Panc1 (cell line): ENCODE measurements around the gene ELL2. TPM values are rescaled to one million over a fixed set of nuclear protein-coding genes. Genes with fewer than 3 reads are reported as not detected.

Experiments
- ATAC-seq: fragments of 200-7000 bp; cut with Tn5 transposase; 2 replicates; pipeline ENCODE4 v1.9.1; 2020; ENCODE audit warnings: mild to moderate bottlenecking, moderate library complexity
- BruUV-seq: library from RNA; stranded (reverse); fragments of 400-500 nt; replicated peaks from 2 replicates; lab custom pipeline; 2021; lab: Mats Ljungman, UMichigan
- CTCF ChIA-PET: fragments of 300-600 bp; sonication (Branson Sonifier 250); formaldehyde crosslinking; loops from one replicate; lab custom pipeline; 2022; ENCODE audit warnings: antibody characterized with exemption; lab: Charles Lee
- POLR2A ChIA-PET: fragments of 300-600 bp; sonication (Branson Sonifier 250); formaldehyde crosslinking; loops from one replicate; lab custom pipeline; 2022; ENCODE audit warnings: antibody characterized with exemption; lab: Charles Lee
- DNase-seq: peaks from one replicate; pipeline ENCODE4 v3.0.0-alpha.2; 2010; ENCODE audit warnings: low read depth, low spot score
- H3K27ac ChIP-seq: 2 replicates; pipeline ENCODE4 v1.5.1; 2011; ENCODE audit warnings: mild to moderate bottlenecking, low read length, inconsistent platforms
- H3K27me3 ChIP-seq: fragments of 200-500 bp; sonication (Bioruptor generic); 2 replicates; pipeline ENCODE4 v1.6.0; 2014; ENCODE audit warnings: low read length, inconsistent platforms; ENCODE audit not compliant: control insufficient read depth, insufficient read depth
- H3K36me3 ChIP-seq: fragments of 200-500 bp; sonication (Bioruptor generic); 2 replicates; pipeline ENCODE4 v1.5.1; 2014; ENCODE audit warnings: inconsistent platforms, mild to moderate bottlenecking, low read length, moderate library complexity; ENCODE audit not compliant: control insufficient read depth, insufficient read depth
- H3K4me1 ChIP-seq: 2 replicates; pipeline ENCODE4 v1.5.1; 2011; ENCODE audit warnings: inconsistent platforms, mild to moderate bottlenecking, low read length, moderate library complexity; ENCODE audit not compliant: control insufficient read depth, insufficient read depth
- H3K4me3 ChIP-seq, 2 experiments: 2 replicates each; pipeline ENCODE4 v1.5.1; 2011 to 2012; ENCODE audit warnings: low read depth in 2 of 2, low read length in 2 of 2, mild to moderate bottlenecking in 2 of 2, inconsistent platforms in 1 of 2, moderate library complexity in 1 of 2
- H3K9me3 ChIP-seq: fragments of 200-500 bp; sonication (Bioruptor generic); 2 replicates; pipeline ENCODE4 v1.5.1; 2014; ENCODE audit warnings: low read depth, mild to moderate bottlenecking, inconsistent platforms, low read length, moderate library complexity; ENCODE audit not compliant: control insufficient read depth, insufficient read depth
- POLR2AphosphoS5 ChIP-seq: IDR thresholded peaks from 2 replicates; pipeline ENCODE4 v1.6.1; 2012; ENCODE audit warnings: mild to moderate bottlenecking, low read depth, low read length, moderate library complexity
- SIN3A ChIP-seq: IDR thresholded peaks from 2 replicates; pipeline ENCODE4 v1.6.1; 2012; ENCODE audit warnings: low read depth, mild to moderate bottlenecking, low read length, moderate library complexity, borderline replicate concordance; ENCODE audit not compliant: insufficient read depth
- TCF7L2 ChIP-seq: IDR thresholded peaks from 2 replicates; pipeline ENCODE4 v1.6.1; 2011; ENCODE audit warnings: mild to moderate bottlenecking, low read depth, low read length, inconsistent platforms
- in situ Hi-C: cut with HindIII; loops from 2 replicates; pipeline ENCODE4 v1.10.0; 2016; ENCODE audit warnings: low sequenced_read_pairs, low pct_unique_long_range_greater_than_20kb
- intact Hi-C: fragments of 100-400 bp; cut with micrococcal nuclease; formaldehyde crosslinking; loops from one replicate; pipeline ENCODE4 v1.10.0; 2022; ENCODE audit not compliant: unreplicated experiment
- total RNA-seq: library from RNA; stranded (reverse); gene quantifications from one replicate; pipeline ENCODE4 v1.2.1, GENCODE V29; 2021; ENCODE audit not compliant: unreplicated experiment
- TF ChIP-seq, protein P1 (sequence below): fragments of 450-650 bp; IDR thresholded peaks from 2 replicates; pipeline ENCODE4 v1.5.1; 2017; ENCODE audit warnings: mild to moderate bottlenecking
- TF ChIP-seq, protein P2 (sequence below), 2 experiments: IDR thresholded peaks; 2 replicates each; pipeline ENCODE4 v1.6.1; 2011 to 2012; ENCODE audit warnings: low read depth in 2 of 2, control low read depth in 1 of 2, low read length in 1 of 2, mild to moderate bottlenecking in 1 of 2, moderate library complexity in 1 of 2; ENCODE audit not compliant: insufficient read depth in 1 of 2

ELL2 gene
- total RNA-seq, 1 experiment from 2014 or later, result 68.5 TPM

DNA sequence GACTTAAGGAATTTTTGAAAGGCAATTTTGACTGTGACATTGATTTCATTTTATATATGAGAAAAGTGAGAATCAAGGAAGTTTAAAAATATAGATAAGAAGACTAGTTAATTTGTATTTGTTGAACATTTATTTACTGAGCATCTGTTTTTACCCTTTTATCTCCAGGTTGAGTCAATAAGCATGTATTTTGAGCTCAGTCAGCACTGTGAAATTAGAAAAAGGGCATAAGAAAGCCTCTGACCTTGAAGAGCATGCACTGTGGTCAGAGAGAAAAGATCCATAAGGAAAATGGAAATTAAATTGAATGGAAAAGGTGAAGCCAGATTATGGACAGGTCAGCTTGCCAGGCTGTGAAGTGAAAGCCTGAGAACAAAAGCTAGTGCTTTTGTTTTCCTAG is 44.4 kb downstream of the ELL2 start:
- ChIA-PET CTCF (no interaction called here), POLR2A (no interaction called here)
- no TSS peak for BruUV-seq
- H3K9me3 ChIP-seq, result no peaks in the 10 kb centered on the region
- H3K4me3 ChIP-seq, result no peak overlapping the region
- TF ChIP-seq, protein P1, sequence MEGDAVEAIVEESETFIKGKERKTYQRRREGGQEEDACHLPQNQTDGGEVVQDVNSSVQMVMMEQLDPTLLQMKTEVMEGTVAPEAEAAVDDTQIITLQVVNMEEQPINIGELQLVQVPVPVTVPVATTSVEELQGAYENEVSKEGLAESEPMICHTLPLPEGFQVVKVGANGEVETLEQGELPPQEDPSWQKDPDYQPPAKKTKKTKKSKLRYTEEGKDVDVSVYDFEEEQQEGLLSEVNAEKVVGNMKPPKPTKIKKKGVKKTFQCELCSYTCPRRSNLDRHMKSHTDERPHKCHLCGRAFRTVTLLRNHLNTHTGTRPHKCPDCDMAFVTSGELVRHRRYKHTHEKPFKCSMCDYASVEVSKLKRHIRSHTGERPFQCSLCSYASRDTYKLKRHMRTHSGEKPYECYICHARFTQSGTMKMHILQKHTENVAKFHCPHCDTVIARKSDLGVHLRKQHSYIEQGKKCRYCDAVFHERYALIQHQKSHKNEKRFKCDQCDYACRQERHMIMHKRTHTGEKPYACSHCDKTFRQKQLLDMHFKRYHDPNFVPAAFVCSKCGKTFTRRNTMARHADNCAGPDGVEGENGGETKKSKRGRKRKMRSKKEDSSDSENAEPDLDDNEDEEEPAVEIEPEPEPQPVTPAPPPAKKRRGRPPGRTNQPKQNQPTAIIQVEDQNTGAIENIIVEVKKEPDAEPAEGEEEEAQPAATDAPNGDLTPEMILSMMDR, result no peak
- TF ChIP-seq TCF7L2 (no peak), SIN3A (no peak), POLR2AphosphoS5 (no peak)
- TF ChIP-seq, protein P2, sequence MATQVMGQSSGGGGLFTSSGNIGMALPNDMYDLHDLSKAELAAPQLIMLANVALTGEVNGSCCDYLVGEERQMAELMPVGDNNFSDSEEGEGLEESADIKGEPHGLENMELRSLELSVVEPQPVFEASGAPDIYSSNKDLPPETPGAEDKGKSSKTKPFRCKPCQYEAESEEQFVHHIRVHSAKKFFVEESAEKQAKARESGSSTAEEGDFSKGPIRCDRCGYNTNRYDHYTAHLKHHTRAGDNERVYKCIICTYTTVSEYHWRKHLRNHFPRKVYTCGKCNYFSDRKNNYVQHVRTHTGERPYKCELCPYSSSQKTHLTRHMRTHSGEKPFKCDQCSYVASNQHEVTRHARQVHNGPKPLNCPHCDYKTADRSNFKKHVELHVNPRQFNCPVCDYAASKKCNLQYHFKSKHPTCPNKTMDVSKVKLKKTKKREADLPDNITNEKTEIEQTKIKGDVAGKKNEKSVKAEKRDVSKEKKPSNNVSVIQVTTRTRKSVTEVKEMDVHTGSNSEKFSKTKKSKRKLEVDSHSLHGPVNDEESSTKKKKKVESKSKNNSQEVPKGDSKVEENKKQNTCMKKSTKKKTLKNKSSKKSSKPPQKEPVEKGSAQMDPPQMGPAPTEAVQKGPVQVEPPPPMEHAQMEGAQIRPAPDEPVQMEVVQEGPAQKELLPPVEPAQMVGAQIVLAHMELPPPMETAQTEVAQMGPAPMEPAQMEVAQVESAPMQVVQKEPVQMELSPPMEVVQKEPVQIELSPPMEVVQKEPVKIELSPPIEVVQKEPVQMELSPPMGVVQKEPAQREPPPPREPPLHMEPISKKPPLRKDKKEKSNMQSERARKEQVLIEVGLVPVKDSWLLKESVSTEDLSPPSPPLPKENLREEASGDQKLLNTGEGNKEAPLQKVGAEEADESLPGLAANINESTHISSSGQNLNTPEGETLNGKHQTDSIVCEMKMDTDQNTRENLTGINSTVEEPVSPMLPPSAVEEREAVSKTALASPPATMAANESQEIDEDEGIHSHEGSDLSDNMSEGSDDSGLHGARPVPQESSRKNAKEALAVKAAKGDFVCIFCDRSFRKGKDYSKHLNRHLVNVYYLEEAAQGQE (IDR thresholded peaks at IDR 0.05; ENCODE audit: insufficient read depth in 1 of 2, low read depth in 2 of 2, low read length in 1 of 2), result no peak
- intact Hi-C loops (no loop called here), in situ Hi-C loops (no loop called here)
- H3K27ac ChIP-seq, result no peak overlapping the region
- H3K36me3 ChIP-seq, result peaks cover 3% of the 10 kb centered on the region; the same call in 1 of the 2 replicates
- no peaks in the 10 kb centered on the region for H3K27me3 ChIP-seq
- H3K4me1 ChIP-seq, result no peaks in the 10 kb centered on the region
- ATAC-seq, result no peak
- no peak for DNase-seq

- TF ChIP-seq POLR2AphosphoS5, result no peak
- TF ChIP-seq, protein P1, result no peak
- TF ChIP-seq, protein P2 (IDR thresholded peaks at IDR 0.05; ENCODE audit: insufficient read depth in 1 of 2, low read depth in 2 of 2, low read length in 1 of 2), result no peak
- TF ChIP-seq SIN3A, result no peak
- H3K9me3 ChIP-seq, result no peaks in the 10 kb centered on the region
- no peak overlapping the region for H3K4me3 ChIP-seq
- H3K27me3 ChIP-seq, result no peaks in the 10 kb centered on the region
- in situ Hi-C loops (no loop called here), intact Hi-C loops (no loop called here)
- BruUV-seq, result no TSS peak
- ChIA-PET POLR2A (no interaction called here), CTCF (no interaction called here)
- no peak overlapping the region for H3K27ac ChIP-seq
- no peaks in the 10 kb centered on the region for H3K4me1 ChIP-seq
- ATAC-seq, result no peak
- H3K36me3 ChIP-seq, result peaks cover 6% of the 10 kb centered on the region; the same call in 1 of the 2 replicates
- DNase-seq, result no peak
These were observed 45.0 kb downstream of the ELL2 start for GRCh38 chr5:95916687-95917085.
